Measurements from ENCODE around the gene ZNF837.
A peak's percentile ranks its signal among the peaks of the same experiment; 100 is the strongest.
"Not testable (repeated sequence)": the region's sequence is repeated elsewhere in the genome, so short reads cannot be mapped to it uniquely, and the experiment has no call there.

The ZNF837 gene

GRCh38 chr19:58396691-58397532, 16.1 kb upstream of the ZNF837 start:
- DNase-seq (ENCODE audit: low read depth): no peak

- DNase-seq (ENCODE audit: low read depth): no peak
These were observed 15.3 kb upstream of the ZNF837 start for GRCh38 chr19:58395979-58396627.

GRCh38 chr19:58395220-58395978, 14.6 kb upstream of the ZNF837 start, which contains the start of gene RNF225:
Gene RNF225, plus strand, starts transcription at chr19:58395656. Its CDS starts 434 bp downstream, at chr19:58396090.
- no peak for DNase-seq (ENCODE audit: low read depth)

- no peak for DNase-seq (ENCODE audit: low read depth)
These were observed 14.0 kb upstream of the ZNF837 start for GRCh38 chr19:58394821-58395219.

- DNase-seq (ENCODE audit: low read depth): no peak
These were observed 12.8 kb upstream of the ZNF837 start for GRCh38 chr19:58393725-58394033.

- no peak for DNase-seq (ENCODE audit: low read depth)
These were observed 12.3 kb upstream of the ZNF837 start for GRCh38 chr19:58392945-58393724.

GRCh38 chr19:58388175-58388526, 7.3 kb upstream of the ZNF837 start:
- no peak for DNase-seq (ENCODE audit: low read depth)

- no peak for DNase-seq (ENCODE audit: low read depth)
These were observed 6.7 kb upstream of the ZNF837 start for GRCh38 chr19:58387338-58388174.

GRCh38 chr19:58386576-58387337, 5.9 kb upstream of the ZNF837 start, which contains the start of gene RPS5:
Gene RPS5, plus strand, starts transcription at chr19:58387269. Its CDS starts 869 bp downstream, at chr19:58388138.
- DNase-seq (ENCODE audit: low read depth): peak; percentile 99

- DNase-seq (ENCODE audit: low read depth): no peak
These were observed 5.2 kb upstream of the ZNF837 start for GRCh38 chr19:58385891-58386575.

GRCh38 chr19:58385313-58385890, 4.6 kb upstream of the ZNF837 start:
- DNase-seq (ENCODE audit: low read depth): no peak

GRCh38 chr19:58382997-58383603, 2.3 kb upstream of the ZNF837 start:
- no peak for DNase-seq (ENCODE audit: low read depth)

- DNase-seq (ENCODE audit: low read depth): no peak
These were observed 806 bp upstream of the ZNF837 start for GRCh38 chr19:58381460-58382212.

- no peak for DNase-seq (ENCODE audit: low read depth)
These were observed 681 bp downstream of the ZNF837 start for GRCh38 chr19:58380037-58380661.

- DNase-seq (ENCODE audit: low read depth): no peak
These were observed 1.6 kb downstream of the ZNF837 start for GRCh38 chr19:58379246-58379645.

GRCh38 chr19:58376724-58377123, 4.1 kb downstream of the ZNF837 start:
- not testable (repeated sequence) for DNase-seq (ENCODE audit: low read depth)

GRCh38 chr19:58374200-58374599, 6.6 kb downstream of the ZNF837 start:
- no peak for DNase-seq (ENCODE audit: low read depth)
